SJSA1 (cell line): Measurements from ENCODE around the gene TBKBP1. TPM values are rescaled to one million over a fixed set of nuclear protein-coding genes. Genes with fewer than 3 reads are reported as not detected.

Experiments used
- DNase-seq, 2 experiments: peaks; one replicate each; pipeline ENCODE4 v3.0.0-alpha.2; 2015 to 2020; ENCODE audit warnings: low spot score in 2 of 2, low read depth in 1 of 2
- H3K27ac ChIP-seq: fragments of 250-450 bp; sonication (Bioruptor Pico); 2 replicates; pipeline ENCODE4 v1.5.1; 2020; ENCODE audit warnings: mild to moderate bottlenecking, moderate library complexity
- H3K27me3 ChIP-seq: fragments of 250-450 bp; sonication (Bioruptor Pico); replicated peaks from 2 replicates; pipeline ENCODE4 v1.5.1; 2020; ENCODE audit warnings: mild to moderate bottlenecking, moderate library complexity
- H3K36me3 ChIP-seq: fragments of 250-450 bp; sonication (Bioruptor Pico); 2 replicates; pipeline ENCODE4 v1.5.1; 2020; ENCODE audit warnings: mild to moderate bottlenecking
- H3K4me1 ChIP-seq: fragments of 250-450 bp; sonication (Bioruptor Pico); replicated peaks from 2 replicates; pipeline ENCODE4 v1.6.1; 2021; ENCODE audit warnings: mild to moderate bottlenecking
- H3K4me3 ChIP-seq: fragments of 250-450 bp; sonication (Bioruptor Pico); 2 replicates; pipeline ENCODE4 v1.5.1; 2020; ENCODE audit warnings: mild to moderate bottlenecking
- H3K9me3 ChIP-seq: fragments of 250-450 bp; sonication (Bioruptor Pico); replicated peaks from 2 replicates; pipeline ENCODE4 v1.5.1; 2020; ENCODE audit warnings: mild to moderate bottlenecking
- total RNA-seq: library from RNA; depleted of rRNA; stranded (reverse); fragments of >200 nt; shearing (Covaris generic); gene quantifications from 2 replicates; pipeline ENCODE4 v1.2.3, GENCODE V29; 2014

The TBKBP1 gene
- total RNA-seq, 1 experiment from 2014 or later, result 4.5 TPM

- Histone ChIP-seq H3K27ac (no peak overlapping the region), H3K36me3 (peaks cover 67% of the 10 kb centered on the region), H3K27me3 (0 out of 2 replicates have a peak, but pooled peaks cover 2% of the 10 kb centered on the region), H3K4me1 (0 out of 2 replicates have a peak, but pooled peaks cover 5% of the 10 kb centered on the region), H3K4me3 (no peak overlapping the region), H3K9me3 (0 out of 2 replicates have a peak, but pooled peaks cover 6% of the 10 kb centered on the region)
- DNase-seq, result no peak
Measured at GRCh38 chr17:47685556-47686275, 8.2 kb upstream of the TBKBP1 start.

- H3K4me3 ChIP-seq, result no peak overlapping the region
- H3K36me3 ChIP-seq, result peaks cover 61% of the 10 kb centered on the region
- 0 out of 2 replicates have a peak, but pooled peaks cover 2% of the 10 kb centered on the region for H3K27me3 ChIP-seq
- H3K4me1 ChIP-seq, result 0 out of 2 replicates have a peak, but pooled peaks cover 5% of the 10 kb centered on the region
- H3K9me3 ChIP-seq, result 0 out of 2 replicates have a peak, but pooled peaks cover 6% of the 10 kb centered on the region
- no peak for DNase-seq
- H3K27ac ChIP-seq, result no peak overlapping the region
Measured at GRCh38 chr17:47686276-47686635, 7.7 kb upstream of the TBKBP1 start.

GRCh38 chr17:47686664-47687327 is 7.2 kb upstream of the TBKBP1 start:
- H3K4me1 ChIP-seq, result 0 out of 2 replicates have a peak, but pooled peaks cover 5% of the 10 kb centered on the region
- no peak for DNase-seq
- H3K4me3 ChIP-seq, result no peak overlapping the region
- H3K27me3 ChIP-seq, result peaks cover 2% of the 10 kb centered on the region; the same call in 1 of the 2 replicates
- H3K36me3 ChIP-seq, result peaks cover 56% of the 10 kb centered on the region
- 0 out of 2 replicates have a peak, but pooled peaks cover 6% of the 10 kb centered on the region for H3K9me3 ChIP-seq
- no peak overlapping the region for H3K27ac ChIP-seq

- H3K27ac ChIP-seq, result no peak overlapping the region
- H3K4me3 ChIP-seq, result no peak overlapping the region
- DNase-seq, result no peak
- H3K36me3 ChIP-seq, result peaks cover 51% of the 10 kb centered on the region
- 0 out of 2 replicates have a peak, but pooled peaks cover 6% of the 10 kb centered on the region for H3K9me3 ChIP-seq
- peaks cover 2% of the 10 kb centered on the region; the same call in 1 of the 2 replicates for H3K27me3 ChIP-seq
- 0 out of 2 replicates have a peak, but pooled peaks cover 5% of the 10 kb centered on the region for H3K4me1 ChIP-seq
Measured at GRCh38 chr17:47687328-47687690, 6.7 kb upstream of the TBKBP1 start.

GRCh38 chr17:47687748-47688147 is 6.2 kb upstream of the TBKBP1 start:
- no peak overlapping the region for H3K27ac ChIP-seq
- H3K36me3 ChIP-seq, result peaks cover 46% of the 10 kb centered on the region
- DNase-seq, result no peak

GRCh38 chr17:47690121-47690520 is 3.8 kb upstream of the TBKBP1 start:
- Histone ChIP-seq H3K27ac (no peak overlapping the region), H3K4me3 (no peak overlapping the region), H3K36me3 (peaks cover 26% of the 10 kb centered on the region), H3K4me1 (peaks cover 17% of the 10 kb centered on the region), H3K9me3 (no peaks in the 10 kb centered on the region), H3K27me3 (peaks cover 2% of the 10 kb centered on the region; the same call in 1 of the 2 replicates)
- DNase-seq, result no peak

More at GRCh38 chr17:47687748-47688147, 6.2 kb upstream of the TBKBP1 start:
- Histone ChIP-seq H3K27me3 (peaks cover 2% of the 10 kb centered on the region; the same call in 1 of the 2 replicates), H3K9me3 (0 out of 2 replicates have a peak, but pooled peaks cover 6% of the 10 kb centered on the region), H3K4me3 (no peak overlapping the region), H3K4me1 (0 out of 2 replicates have a peak, but pooled peaks cover 5% of the 10 kb centered on the region)

GRCh38 chr17:47692137-47692894 is 1.6 kb upstream of the TBKBP1 start:
- Histone ChIP-seq H3K4me3 (no peak overlapping the region), H3K4me1 (peaks cover 15% of the 10 kb centered on the region), H3K27me3 (peaks cover 2% of the 10 kb centered on the region; the same call in 1 of the 2 replicates), H3K36me3 (peaks cover 4% of the 10 kb centered on the region), H3K27ac (no peak overlapping the region), H3K9me3 (no peaks in the 10 kb centered on the region)
- no peak for DNase-seq

GRCh38 chr17:47692895-47693730 is 848 bp upstream of the TBKBP1 start:
- Histone ChIP-seq H3K4me3 (peak overlapping the region; percentile 60), H3K27ac (no peak overlapping the region), H3K9me3 (no peaks in the 10 kb centered on the region), H3K27me3 (no peaks in the 10 kb centered on the region; the same call in 1 of the 2 replicates), H3K36me3 (no peaks in the 10 kb centered on the region), H3K4me1 (peaks cover 12% of the 10 kb centered on the region)
- DNase-seq, result no peak

- no peaks in the 10 kb centered on the region; the same call in 1 of the 2 replicates for H3K27me3 ChIP-seq
- peak in 1 of 2 experiments; percentile 54 for DNase-seq
- no peaks in the 10 kb centered on the region for H3K9me3 ChIP-seq
- H3K27ac ChIP-seq, result no peak overlapping the region
- H3K4me3 ChIP-seq, result peak overlapping the region; percentile 60
- H3K36me3 ChIP-seq, result no peaks in the 10 kb centered on the region
- peaks cover 12% of the 10 kb centered on the region for H3K4me1 ChIP-seq
Measured at GRCh38 chr17:47694581-47695428, 844 bp downstream of the TBKBP1 start.

- Histone ChIP-seq H3K27me3 (no peaks in the 10 kb centered on the region; the same call in 1 of the 2 replicates), H3K9me3 (no peaks in the 10 kb centered on the region), H3K4me1 (peaks cover 12% of the 10 kb centered on the region), H3K4me3 (no peak overlapping the region; the same call in 1 of the 2 replicates), H3K27ac (no peak overlapping the region), H3K36me3 (no peaks in the 10 kb centered on the region)
- DNase-seq, result peak in 1 of 2 experiments; percentile 52
Measured at GRCh38 chr17:47695429-47696376, 1.7 kb downstream of the TBKBP1 start.
